ENCODE results near the gene PLEKHM3. TPM values are rescaled to one million over a fixed set of nuclear protein-coding genes. Genes with fewer than 3 reads are reported as not detected.

PLEKHM3 gene
- total RNA-seq, 6 experiments from 2014 or later, result 6.4 to 8.2 (median 7.2) TPM

- no peak for DNase-seq
- no peak for TF ChIP-seq CTCF (IDR thresholded peaks at IDR 0.05)
- Mint-ChIP-seq H3K27me3 (ENCODE audit: insufficient read depth) (no peaks in the 10 kb centered on the region), H3K9me3 (peaks cover 4% of the 10 kb centered on the region; the same call in 1 of the 2 replicates), H3K4me3 (no peak overlapping the region), H3K4me1 (ENCODE audit: low read depth) (no peaks in the 10 kb centered on the region), H3K36me3 (ENCODE audit: low read depth) (peaks cover 13% of the 10 kb centered on the region; the same call in 1 of the 2 replicates), H3K27ac (no peak overlapping the region)
Measured at GRCh38 chr2:207967121-207967520, 58.2 kb downstream of the PLEKHM3 start.

GRCh38 chr2:207960911-207961310 is 64.4 kb downstream of the PLEKHM3 start:
- no peaks in the 10 kb centered on the region; the same call in 1 of the 2 replicates for H3K27me3 Mint-ChIP-seq (ENCODE audit: insufficient read depth)
- H3K4me1 Mint-ChIP-seq (ENCODE audit: low read depth), result no peaks in the 10 kb centered on the region
- no peak overlapping the region for H3K27ac Mint-ChIP-seq
- no peak for TF ChIP-seq CTCF (IDR thresholded peaks at IDR 0.05)
- H3K9me3 Mint-ChIP-seq, result peaks cover 4% of the 10 kb centered on the region; the same call in 1 of the 2 replicates
- peaks cover 19% of the 10 kb centered on the region; the same call in 1 of the 2 replicates for H3K36me3 Mint-ChIP-seq (ENCODE audit: low read depth)
- H3K4me3 Mint-ChIP-seq, result no peak overlapping the region
- DNase-seq, result no peak

- TF ChIP-seq CTCF (IDR thresholded peaks at IDR 0.05), result no peak
Measured at GRCh38 chr2:207960090-207960489, 65.2 kb downstream of the PLEKHM3 start.

GRCh38 chr2:207956771-207957170 is 68.6 kb downstream of the PLEKHM3 start:
- H3K27me3 Mint-ChIP-seq (ENCODE audit: insufficient read depth), result no peaks in the 10 kb centered on the region; the same call in none of the 2 replicates
- no peak overlapping the region for H3K4me3 Mint-ChIP-seq
- no peak overlapping the region for H3K27ac Mint-ChIP-seq
- TF ChIP-seq CTCF (IDR thresholded peaks at IDR 0.05), result no peak
- H3K4me1 Mint-ChIP-seq (ENCODE audit: low read depth), result no peaks in the 10 kb centered on the region
- peaks cover 3% of the 10 kb centered on the region; the same call in 1 of the 2 replicates for H3K36me3 Mint-ChIP-seq (ENCODE audit: low read depth)
- H3K9me3 Mint-ChIP-seq, result no peaks in the 10 kb centered on the region
- DNase-seq, result no peak

More at GRCh38 chr2:207960090-207960489, 65.2 kb downstream of the PLEKHM3 start:
- Mint-ChIP-seq H3K9me3 (peaks cover 4% of the 10 kb centered on the region; the same call in 1 of the 2 replicates), H3K27ac (no peak overlapping the region), H3K4me3 (no peak overlapping the region), H3K4me1 (ENCODE audit: low read depth) (no peaks in the 10 kb centered on the region), H3K27me3 (ENCODE audit: insufficient read depth) (no peaks in the 10 kb centered on the region; the same call in 1 of the 2 replicates), H3K36me3 (ENCODE audit: low read depth) (peaks cover 19% of the 10 kb centered on the region; the same call in 1 of the 2 replicates)
- no peak for DNase-seq

- H3K27me3 Mint-ChIP-seq (ENCODE audit: insufficient read depth), result no peaks in the 10 kb centered on the region; the same call in none of the 2 replicates
- H3K9me3 Mint-ChIP-seq, result no peaks in the 10 kb centered on the region
- H3K4me3 Mint-ChIP-seq, result no peak overlapping the region
- H3K4me1 Mint-ChIP-seq (ENCODE audit: low read depth), result no peaks in the 10 kb centered on the region
- H3K27ac Mint-ChIP-seq, result no peak overlapping the region
- no peaks in the 10 kb centered on the region for H3K36me3 Mint-ChIP-seq (ENCODE audit: low read depth)
- DNase-seq, result no peak
- no peak for TF ChIP-seq CTCF (IDR thresholded peaks at IDR 0.05)
Measured at GRCh38 chr2:207955456-207955855, 69.9 kb downstream of the PLEKHM3 start.
